GM12872 (cell line): ENCODE measurements around the gene KIF21A.

Experiments
- CTCF ChIP-seq: IDR thresholded peaks from 3 replicates; pipeline ENCODE4 v1.5.1; 2011; ENCODE audit warnings: low read depth, mild to moderate bottlenecking, low read length, moderate library complexity; ENCODE audit not compliant: insufficient read depth

The KIF21A gene

GRCh38 chr12:39368096-39368495 lies 74.8 kb downstream of the KIF21A start:
- no peak for TF ChIP-seq CTCF

- TF ChIP-seq CTCF: no peak
Observed at GRCh38 chr12:39367494-39367893, 75.4 kb downstream of the KIF21A start.

- TF ChIP-seq CTCF: no peak
Observed at GRCh38 chr12:39365364-39366001, 77.4 kb downstream of the KIF21A start.

- TF ChIP-seq CTCF: no peak
Observed at GRCh38 chr12:39364196-39364595, 78.7 kb downstream of the KIF21A start.

GRCh38 chr12:39359645-39360044 lies 83.3 kb downstream of the KIF21A start:
- no peak for TF ChIP-seq CTCF

- no peak for TF ChIP-seq CTCF
Observed at GRCh38 chr12:39357041-39357440, 85.9 kb downstream of the KIF21A start.

- TF ChIP-seq CTCF: no peak
Observed at GRCh38 chr12:39355841-39356240, 87.1 kb downstream of the KIF21A start.
